BJ (cell line): ENCODE data around the gene U2AF2. TPM values are rescaled to one million over a fixed set of nuclear protein-coding genes. Genes with fewer than 3 reads are reported as not detected.

Source experiments
- CTCF ChIA-PET: fragments of 350-600 bp; formaldehyde crosslinking; extraction: SDS; loops from one replicate; lab custom pipeline; 2021; ENCODE audit warnings: antibody characterized with exemption, inconsistent platforms; lab: Yijun Ruan, JAX
- POLR2A ChIA-PET: fragments of 300-600 bp; sonication (Branson Sonifier 250); formaldehyde crosslinking; extraction: SDS; loops from one replicate; lab custom pipeline; 2021; ENCODE audit warnings: antibody characterized with exemption; lab: Charles Lee
- DNase-seq: peaks from one replicate; pipeline ENCODE4 v3.0.0-alpha.2; 2011; ENCODE audit warnings: low read depth
- H3K27me3 ChIP-seq: 2 replicates; pipeline ENCODE4 v1.6.0; 2011; ENCODE audit warnings: low read length; ENCODE audit not compliant: control insufficient read depth, insufficient read depth
- H3K36me3 ChIP-seq: 2 replicates; pipeline ENCODE4 v1.5.1; 2011; ENCODE audit warnings: low read length; ENCODE audit not compliant: control insufficient read depth, insufficient read depth
- H3K4me3 ChIP-seq: 2 replicates; pipeline ENCODE4 v1.5.1; 2011; ENCODE audit warnings: low read depth, mild to moderate bottlenecking, control low read depth, low read length
- CTCF ChIP-seq: IDR thresholded peaks from 2 replicates; pipeline ENCODE4 v1.5.1; 2011; ENCODE audit warnings: low read depth, mild to moderate bottlenecking, control low read depth, inconsistent platforms, low read length, moderate library complexity; ENCODE audit not compliant: insufficient read depth
- polyA plus RNA-seq: library from polyadenylated mRNA; depleted of rRNA; stranded (reverse); fragments of >200 nt; gene quantifications from 2 replicates; pipeline ENCODE4 v1.2.3, GENCODE V29; 2011

Gene U2AF2
- polyA plus RNA-seq, 1 experiment, result 170 TPM

- POLR2A ChIA-PET, result no interaction called here
- no peak for DNase-seq
- no peak for TF ChIP-seq CTCF
- Histone ChIP-seq H3K27me3 (no peaks in the 10 kb centered on the region), H3K36me3 (peaks cover 42% of the 10 kb centered on the region), H3K4me3 (no peak overlapping the region)
- CTCF ChIA-PET, result no interaction called here
Observed at GRCh38 chr19:55693336-55693974, 38.6 kb downstream of the U2AF2 start.

- no peak for TF ChIP-seq CTCF
- ChIA-PET CTCF (no interaction called here), POLR2A (no interaction called here)
- no peak for DNase-seq
- Histone ChIP-seq H3K27me3 (no peaks in the 10 kb centered on the region), H3K4me3 (no peak overlapping the region), H3K36me3 (peaks cover 36% of the 10 kb centered on the region)
Observed at GRCh38 chr19:55694241-55694655, 39.4 kb downstream of the U2AF2 start.

- H3K27me3 ChIP-seq, result no peaks in the 10 kb centered on the region
- H3K4me3 ChIP-seq, result no peak overlapping the region
- no peak for DNase-seq
- no peak for TF ChIP-seq CTCF
- ChIA-PET CTCF (no interaction called here), POLR2A (no interaction called here)
- peaks cover 32% of the 10 kb centered on the region for H3K36me3 ChIP-seq
Observed at GRCh38 chr19:55694656-55695491, 40.0 kb downstream of the U2AF2 start.

GRCh38 chr19:55695511-55696290, 40.9 kb downstream of the U2AF2 start:
- Histone ChIP-seq H3K36me3 (peaks cover 26% of the 10 kb centered on the region), H3K27me3 (no peaks in the 10 kb centered on the region), H3K4me3 (no peak overlapping the region)
- no peak for TF ChIP-seq CTCF
- DNase-seq, result no peak
- ChIA-PET POLR2A (no interaction called here), CTCF (no interaction called here)
